Thyroid gland (tissue), 4 donors: ENCODE measurements around the gene PROX2. TPM values are rescaled to one million over a fixed set of nuclear protein-coding genes. Genes with fewer than 3 reads are reported as not detected.
A peak's percentile ranks its signal among the peaks of the same experiment; 100 is the strongest.

Experiments
- DNase-seq, 2 donors: peaks; one replicate each; pipeline ENCODE4 v3.0.0-alpha.2; 2019
- H3K27ac ChIP-seq, 3 donors: fragments of 200-600 bp; sonication (generic); 1 replicate in 2 of 3; 2 replicates in 1 of 3; pipeline ENCODE4 v1.5.1; 2016 to 2019; ENCODE audit warnings: mild to moderate bottlenecking in 1 of 3, moderate library complexity in 1 of 3
- H3K27me3 ChIP-seq: fragments of 200-600 bp; sonication (generic); one replicate; pipeline ENCODE4 v1.5.1; 2019
- H3K36me3 ChIP-seq, 2 donors: fragments of 200-600 bp; sonication (generic); one replicate each; pipeline ENCODE4 v1.5.1; 2016 to 2019
- H3K4me1 ChIP-seq, 2 donors: fragments of 200-600 bp; sonication (generic); one replicate each; pipeline ENCODE4 v1.5.1; 2017 to 2019
- H3K4me3 ChIP-seq, 3 donors: fragments of 200-600 bp; sonication (generic); replicated peaks in 1 of 3; 1 replicate in 2 of 3; 2 replicates in 1 of 3; pipeline ENCODE4 v1.5.1; 2016; ENCODE audit warnings: mild to moderate bottlenecking in 1 of 3
- H3K9me3 ChIP-seq: fragments of 200-600 bp; sonication (generic); one replicate; pipeline ENCODE4 v1.5.1; 2017
- CTCF ChIP-seq, 6 experiments: fragments of 200-600 bp in 3 of 6; fragments of 450-650 bp in 3 of 6; sonication (generic) in 3 of 6; IDR thresholded peaks; one replicate each; pipeline ENCODE4 v1.5.1; 2016 to 2019; ENCODE audit warnings: antibody characterized with exemption in 6 of 6, mild to moderate bottlenecking in 2 of 6, inconsistent platforms in 1 of 6, moderate library complexity in 1 of 6
- POLR2A ChIP-seq, 2 donors: fragments of 450-650 bp; IDR thresholded peaks; one replicate each; pipeline ENCODE4 v1.6.1; 2017; ENCODE audit warnings: antibody characterized with exemption in 2 of 2, mild to moderate bottlenecking in 2 of 2, moderate library complexity in 1 of 2
- WGBS, 2 donors: methylation state at CpG; one replicate each; pipeline ENCODE4 v1.1.5; 2017; 5-methylcytosine and 5-hydroxymethylcytosine counted together
- intact Hi-C: fragments of 100-400 bp; cut with DNase I; formaldehyde crosslinking; loops from one replicate; pipeline ENCODE4 v1.15.1; 2023
- total RNA-seq, 4 donors: library from RNA; depleted of rRNA; stranded (reverse); fragments of >200 nt; gene quantifications; one replicate each; pipeline ENCODE4 v1.2.3, GENCODE V29; 2016

The PROX2 gene
- total RNA-seq, 4 donors from 2014 or later: not detected

- Histone ChIP-seq H3K4me3 (no peak overlapping the region), H3K27me3 (no peaks in the 10 kb centered on the region), H3K27ac (no peak overlapping the region), H3K9me3 (no peaks in the 10 kb centered on the region), H3K36me3 (peaks cover 0 to 4% of the 10 kb centered on the region in 2 donors), H3K4me1 (peaks cover 5 to 8% of the 10 kb centered on the region in 2 donors)
- DNase-seq: no peak
- TF ChIP-seq POLR2A (IDR thresholded peaks at IDR 0.05) (no peak), CTCF (IDR thresholded peaks at IDR 0.05) (no peak)
- intact Hi-C loops: no loop called here
Observed at GRCh38 chr14:74843653-74844052, 32.3 kb downstream of the PROX2 start.

- Histone ChIP-seq H3K4me1 (peaks cover 0 to 16% of the 10 kb centered on the region in 2 donors), H3K27me3 (no peaks in the 10 kb centered on the region), H3K27ac (no peak overlapping the region), H3K9me3 (no peaks in the 10 kb centered on the region), H3K4me3 (no peak overlapping the region), H3K36me3 (peaks cover 0 to 4% of the 10 kb centered on the region in 2 donors)
- intact Hi-C loops: no loop called here
- 93 to 95% methylated on average over 4 of the region's 4 CpGs for WGBS, 2 donors
- DNase-seq: no peak
- TF ChIP-seq POLR2A (IDR thresholded peaks at IDR 0.05): no peak
- no peak for TF ChIP-seq CTCF (IDR thresholded peaks at IDR 0.05)
Observed at GRCh38 chr14:74841230-74842207, 34.4 kb downstream of the PROX2 start.

GRCh38 chr14:74840603-74841030 is 35.3 kb downstream of the PROX2 start:
- Histone ChIP-seq H3K9me3 (no peaks in the 10 kb centered on the region), H3K27me3 (no peaks in the 10 kb centered on the region)

GRCh38 chr14:74838166-74838565 is 37.8 kb downstream of the PROX2 start:
- no peak for DNase-seq
- Histone ChIP-seq H3K4me1 (peaks cover 0 to 15% of the 10 kb centered on the region in 2 donors), H3K9me3 (no peaks in the 10 kb centered on the region), H3K4me3 (no peak overlapping the region), H3K36me3 (peaks cover 0 to 4% of the 10 kb centered on the region in 2 donors), H3K27ac (peak overlapping the region in 2 of 3 donors; percentile 27 to 39), H3K27me3 (no peaks in the 10 kb centered on the region)
- WGBS, 2 donors: 41 to 79% methylated on average over 2 of the region's 2 CpGs
- intact Hi-C loops: no loop called here
- TF ChIP-seq POLR2A (IDR thresholded peaks at IDR 0.05): no peak
- TF ChIP-seq CTCF (IDR thresholded peaks at IDR 0.05): no peak

More at GRCh38 chr14:74840603-74841030, 35.3 kb downstream of the PROX2 start:
- intact Hi-C loops: no loop called here
- Histone ChIP-seq H3K36me3 (peaks cover 0 to 4% of the 10 kb centered on the region in 2 donors), H3K4me3 (no peak overlapping the region), H3K27ac (no peak overlapping the region), H3K4me1 (peaks cover 0 to 20% of the 10 kb centered on the region in 2 donors)
- no peak for DNase-seq
- TF ChIP-seq CTCF (IDR thresholded peaks at IDR 0.05) (no peak), POLR2A (IDR thresholded peaks at IDR 0.05) (no peak)
- 94 to 95% methylated on average over 5 of the region's 5 CpGs for WGBS, 2 donors
